IMR-90 (cell line): ENCODE measurements around the gene ENHO. TPM values are rescaled to one million over a fixed set of nuclear protein-coding genes. Genes with fewer than 3 reads are reported as not detected.

Experiments used
- ATAC-seq: fragments of 200-7000 bp; cut with Tn5 transposase; 2 replicates; pipeline ENCODE4 v1.9.1; 2020; ENCODE audit warnings: low read depth, mild to moderate bottlenecking, moderate library complexity
- BruUV-seq: library from RNA; stranded (reverse); fragments of 400-500 nt; replicated peaks from 2 replicates; lab custom pipeline; 2021; lab: Mats Ljungman, UMichigan
- CTCF ChIA-PET: fragments of 300-600 bp; formaldehyde crosslinking; extraction: SDS; loops from one replicate; lab custom pipeline; 2021; ENCODE audit warnings: antibody characterized with exemption; lab: Yijun Ruan, JAX
- POLR2A ChIA-PET: fragments of 300-600 bp; sonication (Branson Sonifier 250); formaldehyde crosslinking; loops from one replicate; lab custom pipeline; 2022; ENCODE audit warnings: antibody characterized with exemption; ENCODE audit not compliant: unreplicated experiment; lab: Charles Lee
- DNase-seq: peaks from one replicate; pipeline ENCODE4 v3.0.0; 2013
- H2AFZ ChIP-seq: replicated peaks from 2 replicates; pipeline ENCODE3; 2013; ENCODE audit warnings: low read length, mild to moderate bottlenecking; ENCODE audit not compliant: poor library complexity
- H2AK5ac ChIP-seq: 2 replicates; pipeline ENCODE4 v1.6.1; 2013; ENCODE audit warnings: low read depth, low read length, inconsistent platforms
- H2AK9ac ChIP-seq: replicated peaks from 2 replicates; pipeline ENCODE3; 2013; ENCODE audit warnings: mild to moderate bottlenecking, low read depth, low read length, moderate library complexity; ENCODE audit not compliant: poor library complexity
- H2BK120ac ChIP-seq: 2 replicates; pipeline ENCODE4 v1.6.1; 2013; ENCODE audit warnings: low read depth, low read length, inconsistent platforms
- H2BK15ac ChIP-seq: 3 replicates; pipeline ENCODE4 v1.6.1; 2013; ENCODE audit warnings: low read depth, low read length, inconsistent platforms
- H2BK20ac ChIP-seq: 2 replicates; pipeline ENCODE4 v1.6.1; 2013; ENCODE audit warnings: low read depth, mild to moderate bottlenecking, inconsistent platforms, low read length, moderate library complexity
- H2BK5ac ChIP-seq: 2 replicates; pipeline ENCODE4 v1.6.1; 2013; ENCODE audit warnings: mild to moderate bottlenecking, low read depth, low read length, inconsistent platforms; ENCODE audit not compliant: poor library complexity, severe bottlenecking
- H3K14ac ChIP-seq: replicated peaks from 2 replicates; pipeline ENCODE4 v1.6.1; 2013; ENCODE audit warnings: low read depth, low read length, inconsistent platforms
- H3K18ac ChIP-seq: 2 replicates; pipeline ENCODE4 v1.6.1; 2013; ENCODE audit warnings: low read depth, low read length, control low read depth
- H3K23ac ChIP-seq: 2 replicates; pipeline ENCODE4 v1.6.1; 2013; ENCODE audit warnings: low read depth, low read length, inconsistent platforms
- H3K27ac ChIP-seq: 2 replicates; pipeline ENCODE4 v1.5.1; 2013; ENCODE audit warnings: mild to moderate bottlenecking, control low read depth, low read length; ENCODE audit not compliant: insufficient read depth
- H3K27me3 ChIP-seq: 2 replicates; pipeline ENCODE4 v1.6.1; 2013; ENCODE audit warnings: low read length; ENCODE audit not compliant: control insufficient read depth, insufficient read depth
- H3K36me3 ChIP-seq: 2 replicates; pipeline ENCODE4 v1.6.1; 2013; ENCODE audit warnings: low read length, mixed read lengths; ENCODE audit not compliant: control insufficient read depth, insufficient read depth
- H3K4ac ChIP-seq: 2 replicates; pipeline ENCODE4 v1.6.1; 2013; ENCODE audit warnings: low read depth, low read length, inconsistent platforms
- H3K4me1 ChIP-seq: 2 replicates; pipeline ENCODE4 v1.6.1; 2013; ENCODE audit warnings: low read length, mixed read lengths; ENCODE audit not compliant: control insufficient read depth, insufficient read depth
- H3K4me2 ChIP-seq: 2 replicates; pipeline ENCODE4 v1.6.1; 2013; ENCODE audit warnings: low read depth, mild to moderate bottlenecking, control low read depth, low read length, moderate library complexity
- H3K4me3 ChIP-seq: 2 replicates; pipeline ENCODE4 v1.5.1; 2013; ENCODE audit warnings: low read depth, mild to moderate bottlenecking, control low read depth, low read length, moderate library complexity; ENCODE audit not compliant: insufficient read depth
- H3K56ac ChIP-seq: 2 replicates; pipeline ENCODE4 v1.6.1; 2013; ENCODE audit warnings: low read length, inconsistent platforms; ENCODE audit not compliant: insufficient read depth; ENCODE audit errors: extremely low read depth
- H3K79me1 ChIP-seq, 2 experiments: 2 replicates each; pipeline ENCODE4 v1.6.1; 2013; ENCODE audit warnings: low read length in 2 of 2, inconsistent platforms in 1 of 2, low read depth in 1 of 2
- H3K9ac ChIP-seq: 2 replicates; pipeline ENCODE4 v1.6.1; 2013; ENCODE audit warnings: low read depth, low read length, control low read depth
- H3K9me1 ChIP-seq: 2 replicates; pipeline ENCODE4 v1.6.1; 2013; ENCODE audit warnings: low read length, inconsistent platforms; ENCODE audit not compliant: insufficient read depth
- H3K9me3 ChIP-seq: 2 replicates; pipeline ENCODE4 v1.6.1; 2013; ENCODE audit warnings: low read length; ENCODE audit not compliant: control insufficient read depth, insufficient read depth
- H4K20me1 ChIP-seq: 2 replicates; pipeline ENCODE4 v1.6.1; 2013; ENCODE audit warnings: low read length, inconsistent platforms; ENCODE audit not compliant: insufficient read depth
- H4K5ac ChIP-seq: 2 replicates; pipeline ENCODE4 v1.6.1; 2013; ENCODE audit warnings: mild to moderate bottlenecking, low read depth, low read length, control low read depth
- H4K8ac ChIP-seq, 2 experiments: 2 replicates each; pipeline ENCODE4 v1.6.1; 2013; ENCODE audit warnings: low read depth in 2 of 2, low read length in 2 of 2, control low read depth in 1 of 2, inconsistent platforms in 1 of 2
- H4K91ac ChIP-seq: 2 replicates; pipeline ENCODE4 v1.6.1; 2013; ENCODE audit warnings: low read depth, low read length, inconsistent platforms; ENCODE audit not compliant: insufficient read depth
- BHLHE40 ChIP-seq: fragments of 150-350 bp; IDR thresholded peaks from 2 replicates; pipeline ENCODE4 v1.6.1; 2016; ENCODE audit warnings: mild to moderate bottlenecking, low read depth, low read length
- MAFK ChIP-seq: IDR thresholded peaks from 2 replicates; pipeline ENCODE4 v1.6.1; 2012; ENCODE audit warnings: low read depth, low read length, improper control_type of control experiment
- MXI1 ChIP-seq: IDR thresholded peaks from 2 replicates; pipeline ENCODE4 v1.6.1; 2012; ENCODE audit warnings: low read depth, mild to moderate bottlenecking, low read length, moderate library complexity, borderline replicate concordance
- NFE2L2 ChIP-seq: fragments of 150-350 bp; IDR thresholded peaks from 2 replicates; pipeline ENCODE4 v1.6.1; 2016; ENCODE audit warnings: low read depth, mild to moderate bottlenecking, low read length
- POLR2A ChIP-seq: IDR thresholded peaks from 2 replicates; pipeline ENCODE4 v1.6.1; 2012; ENCODE audit warnings: mild to moderate bottlenecking, low read depth, low read length
- WGBS, 2 experiments: methylation state at CpG; one replicate each; pipeline versions ENCODE4 v1.1.5 to v1.1.7; 2013; ENCODE audit warnings: missing lambda C conversion rate in 2 of 2; ENCODE audit not compliant: insufficient read length in 1 of 2; ENCODE audit errors: extremely low coverage in 2 of 2; 5-methylcytosine and 5-hydroxymethylcytosine counted together
- dilution Hi-C: fragments of 300-500 bp; cut with HindIII; formaldehyde crosslinking; loops from one replicate; pipeline ENCODE4 v1.14.3; 2018; ENCODE audit warnings: low sequenced_read_pairs; ENCODE audit not compliant: unreplicated experiment
- in situ Hi-C: fragments of 300-500 bp; cut with MboI; formaldehyde crosslinking; loops from 3 replicates; pipeline ENCODE4 v1.14.3; 2019; ENCODE audit warnings: low sequenced_read_pairs, inconsistent platforms, mixed read lengths
- intact Hi-C: fragments of 100-400 bp; cut with micrococcal nuclease; formaldehyde crosslinking; loops from 2 replicates; pipeline ENCODE4 v1.10.0; 2022
- polyA plus RNA-seq, 3 experiments: library from polyadenylated mRNA; depleted of rRNA; stranded (reverse); fragments of >200 nt; gene quantifications; 2 replicates each; pipeline ENCODE4 v1.2.3, GENCODE V29; 2012; ENCODE audit warnings: low replicate concordance in 1 of 3
- total RNA-seq: library from RNA; depleted of rRNA; stranded (reverse); fragments of >200 nt; gene quantifications from 2 replicates; pipeline ENCODE4 v1.2.3, GENCODE V29; 2012

Gene ENHO
- total and polyA plus RNA-seq, 2 of the 4 experiments (the other 2 are of a cell fraction), result not detected

DNA sequence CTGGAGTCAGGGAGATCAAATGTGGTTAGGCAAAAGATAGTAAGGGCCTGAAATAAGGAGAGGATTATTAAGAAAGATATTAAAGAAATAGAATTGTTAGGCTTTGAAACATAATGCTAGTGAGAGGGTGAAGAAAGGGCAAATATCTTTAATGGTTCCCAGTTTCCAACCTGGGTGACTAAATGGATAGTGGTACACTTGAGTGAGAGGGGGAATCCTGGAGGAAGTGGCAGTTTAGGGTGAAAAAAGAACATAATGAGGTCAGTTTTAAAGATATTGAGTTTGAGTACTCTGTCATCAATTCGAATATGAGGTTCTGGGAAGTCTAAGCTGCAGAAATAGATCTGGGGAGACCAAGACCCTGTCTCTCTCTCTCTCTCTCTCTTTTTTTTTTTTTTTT, 45.2 kb downstream of the ENHO start:
- Histone ChIP-seq H3K9ac (no peak overlapping the region), H2AK9ac (no peak overlapping the region), H3K4me2 (no peak overlapping the region), H3K9me3 (no peaks in the 10 kb centered on the region), H3K56ac (no peak overlapping the region), H3K23ac (no peak overlapping the region), H3K9me1 (no peaks in the 10 kb centered on the region), H3K36me3 (no peaks in the 10 kb centered on the region), H3K14ac (no peak overlapping the region), H3K27me3 (peaks cover 17% of the 10 kb centered on the region), H3K27ac (no peak overlapping the region), H4K8ac (no peak overlapping the region), H2BK20ac (no peak overlapping the region), H3K4me3 (no peak overlapping the region), H2BK15ac (no peak overlapping the region), H4K5ac (no peak overlapping the region), H2BK120ac (no peak overlapping the region), H3K18ac (no peak overlapping the region), H2BK5ac (no peak overlapping the region), H4K91ac (no peak overlapping the region), H3K4ac (no peak overlapping the region), H3K4me1 (no peaks in the 10 kb centered on the region), H2AK5ac (no peak overlapping the region), H4K20me1 (no peaks in the 10 kb centered on the region), H3K79me1 (no peaks in the 10 kb centered on the region), H2AFZ (no peak overlapping the region)
- CTCF ChIA-PET, result no interaction called here
- intact Hi-C loops, result no loop called here
- in situ Hi-C loops, result no loop called here
- dilution Hi-C loops, result no loop called here
- no peak for DNase-seq
- ATAC-seq, result no peak
- POLR2A ChIA-PET, result no interaction called here
- WGBS, 2 experiments, result no CpG with 5 or more reads among the region's 1 CpG
- no TSS peak for BruUV-seq
- no peak for TF ChIP-seq MXI1
- TF ChIP-seq POLR2A, result no peak
- TF ChIP-seq BHLHE40, result no peak
- TF ChIP-seq MAFK, result no peak
- TF ChIP-seq NFE2L2, result no peak
